KMS-11 (cell line): Measurements from ENCODE around the gene LAMB2.

Experiments used
- H2AFZ ChIP-seq: fragments of 200-600 bp; sonication (generic); 2 replicates; pipeline ENCODE4 v1.6.1; 2016; ENCODE audit warnings: antibody characterized with exemption, mixed run types, low read depth
- H3K27ac ChIP-seq: fragments of 200-600 bp; sonication (generic); 2 replicates; pipeline ENCODE4 v1.6.1; 2016; ENCODE audit warnings: mild to moderate bottlenecking, mixed run types
- H3K27me3 ChIP-seq: fragments of 200-600 bp; sonication (generic); 2 replicates; pipeline ENCODE4 v1.6.1; 2017; ENCODE audit warnings: mild to moderate bottlenecking, low read depth, mixed run types, moderate library complexity; ENCODE audit not compliant: insufficient read depth
- H3K36me3 ChIP-seq: fragments of 200-600 bp; sonication (generic); 2 replicates; pipeline ENCODE4 v1.6.1; 2017; ENCODE audit warnings: mild to moderate bottlenecking, mixed run types; ENCODE audit not compliant: insufficient read depth
- H3K4me1 ChIP-seq: fragments of 200-600 bp; sonication (generic); 2 replicates; pipeline ENCODE4 v1.6.1; 2016; ENCODE audit warnings: mild to moderate bottlenecking, low read depth, mixed run types; ENCODE audit not compliant: poor library complexity, severe bottlenecking
- H3K4me2 ChIP-seq: fragments of 200-600 bp; sonication (generic); 2 replicates; pipeline ENCODE4 v1.7.0; 2016; ENCODE audit warnings: mild to moderate bottlenecking, mixed run types
- H3K4me3 ChIP-seq: fragments of 200-600 bp; sonication (generic); IDR thresholded peaks from 2 replicates; pipeline ENCODE4 v1.6.1; 2017; ENCODE audit warnings: low read depth, low read length, mixed read lengths; ENCODE audit not compliant: insufficient read depth
- H3K79me2 ChIP-seq: fragments of 200-600 bp; sonication (generic); 2 replicates; pipeline ENCODE4 v1.6.1; 2016; ENCODE audit warnings: low read depth, mixed run types; ENCODE audit not compliant: insufficient read depth
- H3K9ac ChIP-seq: fragments of 200-600 bp; sonication (generic); 2 replicates; pipeline ENCODE4 v1.6.1; 2016; ENCODE audit warnings: mild to moderate bottlenecking, mixed run types
- H4K20me1 ChIP-seq: fragments of 200-600 bp; sonication (generic); 2 replicates; pipeline ENCODE4 v1.6.1; 2016; ENCODE audit warnings: mild to moderate bottlenecking, mixed run types; ENCODE audit not compliant: insufficient read depth
- TF ChIP-seq, protein P1 (sequence below): fragments of 200-600 bp; sonication (generic); conservative IDR thresholded peaks from 2 replicates; pipeline ENCODE4 v1.6.1; 2017; ENCODE audit warnings: low read depth, mild to moderate bottlenecking, antibody characterized with exemption, low read length, moderate library complexity, mixed read lengths

Gene LAMB2

DNA sequence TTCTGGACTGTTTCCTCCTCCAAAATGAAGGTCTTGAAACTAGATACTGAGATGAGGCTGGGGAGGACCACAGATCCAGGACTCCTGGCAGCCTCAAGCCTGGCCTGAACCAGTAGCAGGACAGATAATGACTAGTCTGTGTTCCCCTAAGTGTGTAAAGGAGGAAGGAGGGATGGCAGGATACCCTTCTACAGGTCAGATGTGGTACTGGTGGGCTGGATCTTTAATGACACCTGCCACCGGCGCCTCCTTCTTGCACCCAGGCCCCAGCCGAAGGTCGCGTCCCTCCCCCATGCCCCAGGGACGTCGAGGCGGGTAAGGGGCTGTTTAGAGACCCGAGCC, 12.8 kb downstream of the LAMB2 start:
- Histone ChIP-seq H3K27ac (peak overlapping the region; percentile 63), H3K4me2 (peak overlapping the region; percentile 98), H2AFZ (peak overlapping the region; percentile 54), H3K4me1 (peaks cover 4% of the 10 kb centered on the region), H4K20me1 (no peaks in the 10 kb centered on the region), H3K9ac (peak overlapping the region; percentile 78), H3K4me3 (peak overlapping the region; percentile 64), H3K79me2 (peaks cover 12% of the 10 kb centered on the region; the same call in 1 of the 2 replicates), H3K27me3 (no peaks in the 10 kb centered on the region), H3K36me3 (no peaks in the 10 kb centered on the region)
- TF ChIP-seq, protein P1, sequence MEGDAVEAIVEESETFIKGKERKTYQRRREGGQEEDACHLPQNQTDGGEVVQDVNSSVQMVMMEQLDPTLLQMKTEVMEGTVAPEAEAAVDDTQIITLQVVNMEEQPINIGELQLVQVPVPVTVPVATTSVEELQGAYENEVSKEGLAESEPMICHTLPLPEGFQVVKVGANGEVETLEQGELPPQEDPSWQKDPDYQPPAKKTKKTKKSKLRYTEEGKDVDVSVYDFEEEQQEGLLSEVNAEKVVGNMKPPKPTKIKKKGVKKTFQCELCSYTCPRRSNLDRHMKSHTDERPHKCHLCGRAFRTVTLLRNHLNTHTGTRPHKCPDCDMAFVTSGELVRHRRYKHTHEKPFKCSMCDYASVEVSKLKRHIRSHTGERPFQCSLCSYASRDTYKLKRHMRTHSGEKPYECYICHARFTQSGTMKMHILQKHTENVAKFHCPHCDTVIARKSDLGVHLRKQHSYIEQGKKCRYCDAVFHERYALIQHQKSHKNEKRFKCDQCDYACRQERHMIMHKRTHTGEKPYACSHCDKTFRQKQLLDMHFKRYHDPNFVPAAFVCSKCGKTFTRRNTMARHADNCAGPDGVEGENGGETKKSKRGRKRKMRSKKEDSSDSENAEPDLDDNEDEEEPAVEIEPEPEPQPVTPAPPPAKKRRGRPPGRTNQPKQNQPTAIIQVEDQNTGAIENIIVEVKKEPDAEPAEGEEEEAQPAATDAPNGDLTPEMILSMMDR, result no peak

DNA sequence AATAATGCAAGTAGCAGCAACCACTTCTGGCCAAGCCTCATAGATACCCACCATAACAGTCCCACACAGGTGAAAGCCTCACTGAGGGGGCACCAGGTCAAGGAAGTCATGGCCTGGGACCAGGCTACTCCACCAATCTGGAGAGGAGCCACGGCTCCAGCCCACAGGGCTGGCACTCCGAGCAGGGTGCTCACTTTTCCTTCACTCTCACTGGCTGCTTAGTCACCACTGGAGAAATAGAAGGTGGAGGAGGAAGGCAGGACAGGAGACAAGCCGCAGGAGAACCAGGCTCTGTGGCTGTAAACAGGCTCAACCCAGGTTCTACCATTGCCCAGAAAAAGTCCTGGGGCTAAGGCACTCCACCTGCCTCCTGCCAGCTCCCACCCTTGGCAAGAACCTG, 13.4 kb downstream of the LAMB2 start:
- H3K27me3 ChIP-seq, result no peaks in the 10 kb centered on the region
- H2AFZ ChIP-seq, result no peak overlapping the region
- H3K4me2 ChIP-seq, result peak overlapping the region; percentile 98
- peaks cover 12% of the 10 kb centered on the region; the same call in 1 of the 2 replicates for H3K79me2 ChIP-seq
- no peak overlapping the region for H3K27ac ChIP-seq
- TF ChIP-seq, protein P1, result no peak
- peak overlapping the region; percentile 57 for H3K4me3 ChIP-seq
- no peaks in the 10 kb centered on the region for H4K20me1 ChIP-seq
- H3K9ac ChIP-seq, result peak overlapping the region; percentile 78; the same call in 1 of the 2 replicates
- H3K36me3 ChIP-seq, result no peaks in the 10 kb centered on the region
- H3K4me1 ChIP-seq, result peaks cover 4% of the 10 kb centered on the region

DNA sequence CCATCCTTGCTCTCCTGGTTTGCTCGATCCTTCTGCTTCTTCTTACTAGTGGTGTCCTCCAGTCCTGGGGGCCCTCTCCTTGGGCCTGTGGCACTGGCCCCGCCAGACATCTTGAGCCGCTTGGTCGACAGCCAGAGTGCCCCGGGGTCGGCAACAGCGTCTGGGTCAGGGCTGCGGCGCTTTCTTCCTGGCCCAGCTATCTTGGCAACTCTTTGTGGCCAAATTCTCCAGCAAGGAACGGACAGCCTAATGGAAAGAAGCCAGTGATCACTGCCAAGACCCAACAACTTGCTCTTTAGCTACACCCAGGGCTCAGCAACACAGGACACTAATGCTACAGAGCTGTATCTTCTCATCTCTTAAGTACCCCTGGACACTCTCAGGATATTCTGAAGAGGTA, 13.8 kb downstream of the LAMB2 start:
- H3K4me2 ChIP-seq, result peak overlapping the region; percentile 98; the same call in 1 of the 2 replicates
- H2AFZ ChIP-seq, result no peak overlapping the region
- H3K79me2 ChIP-seq, result peaks cover 12% of the 10 kb centered on the region; the same call in 1 of the 2 replicates
- H3K4me1 ChIP-seq, result peaks cover 4% of the 10 kb centered on the region
- no peak overlapping the region for H3K9ac ChIP-seq
- no peaks in the 10 kb centered on the region for H3K27me3 ChIP-seq
- TF ChIP-seq, protein P1, result no peak
- no peaks in the 10 kb centered on the region for H4K20me1 ChIP-seq
- H3K4me3 ChIP-seq, result no peak overlapping the region
- no peaks in the 10 kb centered on the region for H3K36me3 ChIP-seq
- no peak overlapping the region for H3K27ac ChIP-seq

DNA sequence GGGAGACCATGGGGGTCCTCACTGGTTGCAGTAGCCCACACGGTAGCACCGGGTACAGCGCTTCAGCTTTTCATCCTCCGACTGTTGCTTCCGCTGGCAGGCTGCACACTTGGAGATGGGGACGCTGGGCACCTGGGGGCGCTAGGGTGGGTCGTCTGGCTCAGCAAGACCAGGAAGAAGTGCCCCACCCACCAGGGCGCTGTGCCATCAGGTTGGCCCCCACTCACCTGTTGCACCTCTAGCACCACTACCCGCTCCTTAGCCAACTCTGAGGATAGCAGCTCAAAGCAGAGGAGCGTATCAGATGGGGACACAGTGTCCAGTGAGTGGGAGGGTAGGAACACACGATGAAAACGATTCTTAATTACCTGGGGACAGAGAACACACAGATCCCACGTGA, 20.6 kb downstream of the LAMB2 start:
- no peak overlapping the region for H3K27ac ChIP-seq
- no peaks in the 10 kb centered on the region for H3K4me1 ChIP-seq
- H3K4me3 ChIP-seq, result no peak overlapping the region
- H3K27me3 ChIP-seq, result no peaks in the 10 kb centered on the region
- H3K9ac ChIP-seq, result no peak overlapping the region
- H4K20me1 ChIP-seq, result no peaks in the 10 kb centered on the region
- TF ChIP-seq, protein P1, result no peak
- H3K79me2 ChIP-seq, result no peaks in the 10 kb centered on the region
- no peak overlapping the region for H2AFZ ChIP-seq
- H3K36me3 ChIP-seq, result no peaks in the 10 kb centered on the region
- H3K4me2 ChIP-seq, result no peak overlapping the region
